ENCODE measurements around the gene COL23A1.
A peak's percentile ranks its signal among the peaks of the same experiment; 100 is the strongest.

COL23A1 gene

GRCh38 chr5:178590141-178590923, at the start of gene COL23A1:
Gene COL23A1, minus strand, starts transcription at chr5:178590393.
- DNase-seq, result peak in 1 of 4 experiments; percentile 27

GRCh38 chr5:178637356-178638074, 47.3 kb upstream of the COL23A1 start:
- no peak for DNase-seq

GRCh38 chr5:178632285-178632684, 42.1 kb upstream of the COL23A1 start:
- DNase-seq, result no peak

GRCh38 chr5:178630951-178631350, 40.8 kb upstream of the COL23A1 start:
- no peak for DNase-seq

GRCh38 chr5:178630475-178630930, 40.3 kb upstream of the COL23A1 start:
- DNase-seq, result no peak

- DNase-seq, result no peak
Observed at GRCh38 chr5:178627259-178627598, 37.0 kb upstream of the COL23A1 start.

GRCh38 chr5:178626484-178627258, 36.5 kb upstream of the COL23A1 start, which contains the start of gene CLK4:
Gene CLK4, minus strand, starts transcription at chr5:178627050. Its CDS starts 3,634 bp downstream, at chr5:178623416.
- DNase-seq, result peak; percentile 93 to 98 (median 96)

- DNase-seq, result no peak
Observed at GRCh38 chr5:178625679-178626483, 35.7 kb upstream of the COL23A1 start.

GRCh38 chr5:178624631-178625546, 34.7 kb upstream of the COL23A1 start:
- no peak for DNase-seq

GRCh38 chr5:178622679-178623247, 32.6 kb upstream of the COL23A1 start:
- DNase-seq, result no peak

GRCh38 chr5:178619390-178619789, 29.2 kb upstream of the COL23A1 start:
- DNase-seq, result no peak

GRCh38 chr5:178612299-178612698, 22.1 kb upstream of the COL23A1 start:
- DNase-seq, result no peak

- no peak for DNase-seq
Observed at GRCh38 chr5:178606269-178606668, 16.1 kb upstream of the COL23A1 start.

GRCh38 chr5:178605788-178606187, 15.6 kb upstream of the COL23A1 start:
- no peak for DNase-seq

GRCh38 chr5:178602752-178603151, 12.6 kb upstream of the COL23A1 start:
- DNase-seq, result no peak

GRCh38 chr5:178595750-178596149, 5.6 kb upstream of the COL23A1 start:
- DNase-seq, result no peak

GRCh38 chr5:178595150-178595549, 5.0 kb upstream of the COL23A1 start:
- no peak for DNase-seq

- DNase-seq, result no peak
Observed at GRCh38 chr5:178590924-178591423, 781 bp upstream of the COL23A1 start.

GRCh38 chr5:178589180-178590140, 733 bp downstream of the COL23A1 start:
- DNase-seq, result no peak

GRCh38 chr5:178588769-178589168, 1.4 kb downstream of the COL23A1 start:
- no peak for DNase-seq

All from activated naive CD4-positive, alpha-beta T cell (primary cell).